ENCODE measurements around the gene RBM19.
"Not testable (repeated sequence)": the region's sequence is repeated elsewhere in the genome, so short reads cannot be mapped to it uniquely, and the experiment has no call there.

RBM19 gene

GRCh38 chr12:113926788-113927187 lies 39.3 kb downstream of the RBM19 start:
- DNase-seq, result no peak

GRCh38 chr12:113924341-113924740 lies 41.8 kb downstream of the RBM19 start:
- no peak for DNase-seq

GRCh38 chr12:113923251-113923650 lies 42.9 kb downstream of the RBM19 start:
- DNase-seq, result no peak

- DNase-seq, result no peak
These were observed 44.7 kb downstream of the RBM19 start for GRCh38 chr12:113921430-113921829.

- DNase-seq, result no peak
These were observed 46.3 kb downstream of the RBM19 start for GRCh38 chr12:113919791-113920190.

GRCh38 chr12:113918306-113918705 lies 47.8 kb downstream of the RBM19 start:
- no peak for DNase-seq

GRCh38 chr12:113917393-113917792 lies 48.7 kb downstream of the RBM19 start:
- no peak for DNase-seq

GRCh38 chr12:113914806-113915205 lies 51.3 kb downstream of the RBM19 start:
- DNase-seq, result no peak

- no peak for DNase-seq
These were observed 51.9 kb downstream of the RBM19 start for GRCh38 chr12:113914176-113914575.

- peak in 4 of 5 donors; percentile 13 to 27 (median 16) for DNase-seq
These were observed 53.3 kb downstream of the RBM19 start for GRCh38 chr12:113912760-113913329.

- no peak for DNase-seq
These were observed 54.0 kb downstream of the RBM19 start for GRCh38 chr12:113911971-113912759.

- DNase-seq, result no peak
These were observed 55.3 kb downstream of the RBM19 start for GRCh38 chr12:113910751-113911272.

GRCh38 chr12:113909776-113910420 lies 56.2 kb downstream of the RBM19 start:
- DNase-seq, result no peak

- no peak for DNase-seq
These were observed 57.5 kb downstream of the RBM19 start for GRCh38 chr12:113908584-113909100.

- no peak for DNase-seq
These were observed 58.5 kb downstream of the RBM19 start for GRCh38 chr12:113907446-113908180.

- DNase-seq, result no peak
These were observed 59.5 kb downstream of the RBM19 start for GRCh38 chr12:113906411-113907200.

- DNase-seq, result no peak
These were observed 60.3 kb downstream of the RBM19 start for GRCh38 chr12:113905829-113906228.

- no peak for DNase-seq
These were observed 62.7 kb downstream of the RBM19 start for GRCh38 chr12:113903381-113903863.

- DNase-seq, result not testable (repeated sequence)
These were observed 64.8 kb downstream of the RBM19 start for GRCh38 chr12:113901319-113901718.

- DNase-seq, result no peak
These were observed 65.4 kb downstream of the RBM19 start for GRCh38 chr12:113900716-113901115.

GRCh38 chr12:113899561-113900471 lies 66.3 kb downstream of the RBM19 start:
- DNase-seq, result no peak
